Mesendoderm (in vitro differentiated cells): Measurements from ENCODE around the gene ADAMTS13.

ENCODE experiments used
- DNase-seq: peaks from one replicate; pipeline ENCODE4 v3.0.0; 2013
- H2AK5ac ChIP-seq: 2 replicates; pipeline ENCODE4 v1.6.1; 2013; ENCODE audit warnings: low read length, inconsistent platforms
- H2BK120ac ChIP-seq: 2 replicates; pipeline ENCODE4 v1.6.1; 2013; ENCODE audit warnings: low read depth, mild to moderate bottlenecking, low read length, moderate library complexity, mixed read lengths
- H2BK15ac ChIP-seq: replicated peaks from 2 replicates; pipeline ENCODE4 v1.6.1; 2013; ENCODE audit warnings: low read depth, mild to moderate bottlenecking, moderate library complexity
- H2BK5ac ChIP-seq: 2 replicates; pipeline ENCODE4 v1.6.1; 2013; ENCODE audit warnings: low read length, inconsistent platforms
- H3K18ac ChIP-seq: 2 replicates; pipeline ENCODE4 v1.6.1; 2013; ENCODE audit warnings: mild to moderate bottlenecking, low read length, mixed read lengths
- H3K23ac ChIP-seq: one replicate; pipeline ENCODE4 v1.6.1; 2013; ENCODE audit warnings: low read length
- H3K27ac ChIP-seq: 2 replicates; pipeline ENCODE4 v1.5.1; 2013; ENCODE audit warnings: low read depth, mild to moderate bottlenecking, inconsistent platforms, low read length, moderate library complexity
- H3K27me3 ChIP-seq: 2 replicates; pipeline ENCODE4 v1.6.1; 2013; ENCODE audit warnings: low read length, control low read depth, mild to moderate bottlenecking, inconsistent platforms; ENCODE audit not compliant: insufficient read depth, poor library complexity
- H3K36me3 ChIP-seq: 2 replicates; pipeline ENCODE4 v1.6.1; 2013; ENCODE audit warnings: low read length, inconsistent platforms; ENCODE audit not compliant: control insufficient read depth, insufficient read depth
- H3K4ac ChIP-seq: one replicate; pipeline ENCODE4 v1.6.1; 2013; ENCODE audit warnings: low read depth, mild to moderate bottlenecking, low read length, moderate library complexity
- H3K4me1 ChIP-seq: 2 replicates; pipeline ENCODE4 v1.6.1; 2013; ENCODE audit warnings: low read depth, low read length, inconsistent platforms; ENCODE audit not compliant: control insufficient read depth
- H3K4me2 ChIP-seq: 2 replicates; pipeline ENCODE4 v1.6.1; 2013; ENCODE audit warnings: low read length
- H3K4me3 ChIP-seq: 2 replicates; pipeline ENCODE4 v1.5.1; 2013; ENCODE audit warnings: mild to moderate bottlenecking, low read length
- H3K56ac ChIP-seq: one replicate; pipeline ENCODE4 v1.6.1; 2013; ENCODE audit warnings: low read length
- H3K79me1 ChIP-seq: 2 replicates; pipeline ENCODE4 v1.6.1; 2013; ENCODE audit warnings: low read length, inconsistent platforms
- H3K79me2 ChIP-seq: 2 replicates; pipeline ENCODE4 v1.6.1; 2013; ENCODE audit warnings: mild to moderate bottlenecking, low read length; ENCODE audit not compliant: control insufficient read depth, insufficient read depth
- H3K9ac ChIP-seq: 2 replicates; pipeline ENCODE4 v1.6.1; 2013; ENCODE audit warnings: low read length, inconsistent platforms
- H4K5ac ChIP-seq: one replicate; pipeline ENCODE4 v1.6.1; 2013; ENCODE audit warnings: low read length
- H4K8ac ChIP-seq: one replicate; pipeline ENCODE4 v1.6.1; 2013; ENCODE audit warnings: low read depth, mild to moderate bottlenecking, control low read depth, low read length, moderate library complexity
- WGBS: extraction: QIAGEN DNeasy Blood & Tissue Kit; methylation state at CpG from one replicate; pipeline ENCODE4 v1.1.7; 2013; ENCODE audit warnings: low lambda C conversion rate, missing lambda C conversion rate; ENCODE audit not compliant: insufficient coverage; ENCODE audit errors: extremely low coverage; 5-methylcytosine and 5-hydroxymethylcytosine counted together

ADAMTS13 gene

GRCh38 chr9:133489253-133490190 lies 67.4 kb downstream of the ADAMTS13 start:
- H2BK5ac ChIP-seq: no peak overlapping the region
- no peak overlapping the region for H3K27ac ChIP-seq
- H3K79me1 ChIP-seq: no peaks in the 10 kb centered on the region
- no peaks in the 10 kb centered on the region for H3K4me1 ChIP-seq
- H3K9ac ChIP-seq: no peak overlapping the region
- no peaks in the 10 kb centered on the region for H3K79me2 ChIP-seq
- no peak for DNase-seq
- H4K8ac ChIP-seq: no peak overlapping the region
- no peak overlapping the region for H4K5ac ChIP-seq
- no CpG with 5 or more reads among the region's 19 CpGs for WGBS
- no peak overlapping the region for H3K18ac ChIP-seq
- no peak overlapping the region for H2BK120ac ChIP-seq
- H3K23ac ChIP-seq: no peak overlapping the region
- no peaks in the 10 kb centered on the region for H3K27me3 ChIP-seq
- H3K4me3 ChIP-seq: no peak overlapping the region
- H3K4me2 ChIP-seq: no peak overlapping the region
- H3K56ac ChIP-seq: no peak overlapping the region
- no peak overlapping the region for H2AK5ac ChIP-seq
- no peaks in the 10 kb centered on the region for H3K36me3 ChIP-seq
- H2BK15ac ChIP-seq: no peak overlapping the region
- no peak overlapping the region for H3K4ac ChIP-seq

- Histone ChIP-seq H3K36me3 (no peaks in the 10 kb centered on the region), H3K79me1 (no peaks in the 10 kb centered on the region), H3K9ac (no peak overlapping the region), H3K27me3 (no peaks in the 10 kb centered on the region), H3K79me2 (no peaks in the 10 kb centered on the region), H4K8ac (no peak overlapping the region), H2BK120ac (no peak overlapping the region), H2BK5ac (no peak overlapping the region), H3K4me1 (no peaks in the 10 kb centered on the region), H3K4ac (no peak overlapping the region), H2BK15ac (no peak overlapping the region), H3K18ac (no peak overlapping the region), H3K4me2 (no peak overlapping the region), H3K23ac (no peak overlapping the region), H3K4me3 (no peak overlapping the region), H4K5ac (no peak overlapping the region), H3K56ac (no peak overlapping the region), H3K27ac (no peak overlapping the region), H2AK5ac (no peak overlapping the region)
- DNase-seq: no peak
- no CpG with 5 or more reads among the region's 13 CpGs for WGBS
These were observed 68.1 kb downstream of the ADAMTS13 start for GRCh38 chr9:133490201-133490681.

- no peak overlapping the region for H2BK120ac ChIP-seq
- H3K23ac ChIP-seq: no peak overlapping the region
- H2AK5ac ChIP-seq: no peak overlapping the region
- no peak overlapping the region for H4K5ac ChIP-seq
- no peak overlapping the region for H3K56ac ChIP-seq
- H3K27me3 ChIP-seq: no peaks in the 10 kb centered on the region
- no peak overlapping the region for H3K4me2 ChIP-seq
- no peak overlapping the region for H3K18ac ChIP-seq
- WGBS: no CpG with 5 or more reads among the region's 12 CpGs
- no peak overlapping the region for H3K9ac ChIP-seq
- no peaks in the 10 kb centered on the region for H3K79me1 ChIP-seq
- no peak overlapping the region for H3K4ac ChIP-seq
- H2BK5ac ChIP-seq: no peak overlapping the region
- H4K8ac ChIP-seq: no peak overlapping the region
- H3K27ac ChIP-seq: no peak overlapping the region
- no peaks in the 10 kb centered on the region for H3K79me2 ChIP-seq
- H3K4me1 ChIP-seq: no peaks in the 10 kb centered on the region
- H3K4me3 ChIP-seq: no peak overlapping the region
- DNase-seq: no peak
- H2BK15ac ChIP-seq: no peak overlapping the region
- no peaks in the 10 kb centered on the region for H3K36me3 ChIP-seq
These were observed 68.9 kb downstream of the ADAMTS13 start for GRCh38 chr9:133490865-133491655.

- Histone ChIP-seq H3K9ac (no peak overlapping the region), H4K5ac (no peak overlapping the region), H3K18ac (no peak overlapping the region), H4K8ac (no peak overlapping the region), H2BK5ac (no peak overlapping the region), H2BK15ac (no peak overlapping the region), H3K4me1 (no peaks in the 10 kb centered on the region), H2BK120ac (no peak overlapping the region), H3K27ac (no peak overlapping the region), H3K4me3 (no peak overlapping the region), H3K79me1 (no peaks in the 10 kb centered on the region), H3K4me2 (no peak overlapping the region), H3K4ac (no peak overlapping the region), H2AK5ac (no peak overlapping the region), H3K56ac (no peak overlapping the region), H3K27me3 (no peaks in the 10 kb centered on the region), H3K36me3 (no peaks in the 10 kb centered on the region), H3K79me2 (no peaks in the 10 kb centered on the region), H3K23ac (no peak overlapping the region)
- no peak for DNase-seq
- no CpG with 5 or more reads among the region's 8 CpGs for WGBS
These were observed 69.4 kb downstream of the ADAMTS13 start for GRCh38 chr9:133491656-133491925.

- H3K4ac ChIP-seq: no peak overlapping the region
- no peak overlapping the region for H4K5ac ChIP-seq
- H2AK5ac ChIP-seq: no peak overlapping the region
- no peak overlapping the region for H3K23ac ChIP-seq
- no peaks in the 10 kb centered on the region for H3K27me3 ChIP-seq
- no peak for DNase-seq
- no peak overlapping the region for H3K9ac ChIP-seq
- no CpG with 5 or more reads among the region's 33 CpGs for WGBS
- H2BK15ac ChIP-seq: no peak overlapping the region
- H3K4me1 ChIP-seq: no peaks in the 10 kb centered on the region
- H3K36me3 ChIP-seq: no peaks in the 10 kb centered on the region
- no peak overlapping the region for H3K27ac ChIP-seq
- no peak overlapping the region for H2BK5ac ChIP-seq
- H3K79me1 ChIP-seq: no peaks in the 10 kb centered on the region
- no peak overlapping the region for H3K4me3 ChIP-seq
- no peak overlapping the region for H3K4me2 ChIP-seq
- H3K56ac ChIP-seq: no peak overlapping the region
- no peaks in the 10 kb centered on the region for H3K79me2 ChIP-seq
- H2BK120ac ChIP-seq: no peak overlapping the region
- H4K8ac ChIP-seq: no peak overlapping the region
- H3K18ac ChIP-seq: no peak overlapping the region
These were observed 70.2 kb downstream of the ADAMTS13 start for GRCh38 chr9:133492061-133493021.
